Endometrial microvascular endothelial cells (primary cell): Measurements from ENCODE around the gene TBCE. TPM values are rescaled to one million over a fixed set of nuclear protein-coding genes. Genes with fewer than 3 reads are reported as not detected.
"Not testable (repeated sequence)": the region's sequence is repeated elsewhere in the genome, so short reads cannot be mapped to it uniquely, and the experiment has no call there.

Experiments used
- in situ Hi-C: cut with HindIII; loops from 2 replicates; pipeline ENCODE4 v1.10.0; 2017; ENCODE audit warnings: low sequenced_read_pairs, low pct_unique_long_range_greater_than_20kb; ENCODE audit errors: inconsistent ontology term
- total RNA-seq: library from RNA; depleted of rRNA; stranded (reverse); fragments of >200 nt; gene quantifications from one replicate; pipeline ENCODE4 v1.2.3, GENCODE V29; 2015; ENCODE audit errors: inconsistent ontology term

TBCE gene
- total RNA-seq, 1 donor from 2014 or later, result 50.9 TPM

DNA sequence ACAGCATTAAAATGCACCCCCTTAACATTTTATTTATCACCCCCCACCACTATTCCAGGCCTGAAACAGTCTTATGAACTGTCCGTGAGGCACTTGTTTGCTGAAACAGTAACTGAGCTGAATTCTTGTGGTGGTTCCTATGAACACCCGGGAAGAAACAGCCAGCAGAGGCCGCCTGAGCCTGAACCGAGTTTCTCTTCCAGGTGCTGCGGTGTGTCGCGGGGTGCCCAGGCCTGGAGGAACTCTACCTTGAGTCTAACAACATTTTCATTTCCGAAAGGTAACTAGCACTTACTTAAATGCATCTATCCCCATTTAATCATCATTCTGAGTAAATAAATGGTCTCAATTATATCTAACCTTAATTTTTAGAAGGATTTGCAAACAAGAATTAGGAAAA lies 66.8 kb downstream of the TBCE start:
- in situ Hi-C loops, result no loop called here

DNA sequence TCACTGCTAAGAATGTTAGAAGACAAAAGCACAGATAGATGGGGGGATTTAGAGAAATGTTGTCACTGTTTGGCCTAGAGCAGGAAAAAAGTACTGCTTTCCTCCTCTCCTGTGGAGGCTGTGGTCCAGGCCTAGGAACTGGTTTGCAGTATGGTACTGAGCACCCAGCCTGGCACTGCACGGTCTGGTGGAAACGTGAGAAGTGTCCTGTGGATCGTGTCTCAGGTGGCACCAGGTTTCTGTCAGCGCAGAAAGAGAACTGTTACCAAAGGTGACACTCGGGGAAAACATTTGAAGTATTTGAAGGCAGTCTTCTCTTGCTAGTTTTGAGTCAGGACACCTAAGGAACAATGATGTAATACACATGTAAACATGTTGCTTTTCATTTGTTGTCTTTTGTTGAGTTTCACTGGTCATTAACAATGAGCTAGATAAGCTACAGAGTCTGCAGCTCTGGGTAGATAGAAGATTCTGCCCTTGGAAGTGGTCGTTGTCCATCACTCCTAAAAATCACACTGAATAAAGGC lies 74.0 kb downstream of the TBCE start:
- in situ Hi-C loops, result no loop called here

DNA sequence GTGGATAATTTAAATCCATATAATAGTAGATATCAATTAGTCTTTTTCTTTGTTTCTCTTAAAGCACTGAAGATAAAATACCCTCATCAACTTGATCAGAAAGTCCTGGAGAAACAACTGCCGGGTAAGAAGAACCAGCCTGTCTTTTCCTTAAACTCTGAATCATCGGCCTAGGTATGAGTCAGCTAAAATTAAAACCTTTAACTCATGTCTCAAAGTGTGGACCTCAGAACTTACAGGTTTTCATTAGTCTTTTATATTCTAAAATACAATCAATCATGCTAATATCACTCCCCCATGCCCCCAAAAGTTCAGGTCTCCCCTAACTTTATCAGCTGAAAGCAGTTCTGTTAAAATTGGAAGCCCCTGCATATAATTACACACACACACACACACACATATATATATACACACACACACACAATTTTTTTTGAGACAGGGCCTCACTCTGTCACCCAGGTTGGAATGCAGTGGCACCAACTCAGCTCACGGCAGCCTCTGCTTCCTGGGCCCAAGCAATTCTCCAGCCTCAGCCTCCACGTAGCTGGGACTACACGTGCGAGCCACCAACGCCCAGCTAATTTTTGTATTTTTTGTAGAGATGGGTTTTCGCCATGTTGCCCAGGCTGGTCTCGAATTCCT lies 75.7 kb downstream of the TBCE start:
- in situ Hi-C loops, result no loop called here

DNA sequence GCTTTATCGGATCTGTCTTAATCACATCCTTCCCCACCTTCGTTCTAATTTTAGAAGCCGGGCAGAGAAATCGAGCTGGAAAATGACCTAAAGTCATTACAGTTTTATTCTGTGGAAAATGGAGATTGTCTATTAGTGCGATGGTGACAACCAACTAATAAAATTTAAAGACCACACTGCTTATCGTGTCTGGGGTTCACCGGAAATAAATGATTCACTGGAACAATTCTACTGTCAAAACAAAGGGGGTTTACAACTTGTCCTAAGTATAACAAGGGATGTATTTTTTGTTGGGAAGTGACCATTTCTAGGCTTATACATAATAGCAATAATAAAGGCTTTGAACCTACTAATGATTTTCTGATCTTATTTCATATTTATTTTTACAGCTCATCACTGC lies 81.4 kb downstream of the TBCE start:
- in situ Hi-C loops, result no loop called here

DNA sequence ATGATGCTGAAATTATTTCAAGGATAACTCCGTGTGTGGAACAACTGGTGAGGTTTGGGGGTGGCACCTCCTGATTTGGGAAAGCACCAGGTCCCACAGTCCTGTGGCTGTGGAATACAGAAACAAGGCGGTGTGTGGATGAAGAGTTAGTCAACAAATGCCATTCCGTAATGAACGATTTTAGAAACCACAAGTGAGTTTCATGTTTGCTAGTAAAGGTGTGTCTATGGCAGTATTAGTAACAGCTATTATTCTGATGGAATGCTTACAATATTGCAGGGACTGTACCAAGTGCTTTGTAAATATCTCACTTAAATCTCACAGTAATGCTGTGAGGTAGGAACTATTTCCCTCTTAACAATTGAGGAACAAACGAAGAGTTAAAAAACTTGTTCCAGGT lies 83.2 kb downstream of the TBCE start:
- in situ Hi-C loops, result no loop called here

DNA sequence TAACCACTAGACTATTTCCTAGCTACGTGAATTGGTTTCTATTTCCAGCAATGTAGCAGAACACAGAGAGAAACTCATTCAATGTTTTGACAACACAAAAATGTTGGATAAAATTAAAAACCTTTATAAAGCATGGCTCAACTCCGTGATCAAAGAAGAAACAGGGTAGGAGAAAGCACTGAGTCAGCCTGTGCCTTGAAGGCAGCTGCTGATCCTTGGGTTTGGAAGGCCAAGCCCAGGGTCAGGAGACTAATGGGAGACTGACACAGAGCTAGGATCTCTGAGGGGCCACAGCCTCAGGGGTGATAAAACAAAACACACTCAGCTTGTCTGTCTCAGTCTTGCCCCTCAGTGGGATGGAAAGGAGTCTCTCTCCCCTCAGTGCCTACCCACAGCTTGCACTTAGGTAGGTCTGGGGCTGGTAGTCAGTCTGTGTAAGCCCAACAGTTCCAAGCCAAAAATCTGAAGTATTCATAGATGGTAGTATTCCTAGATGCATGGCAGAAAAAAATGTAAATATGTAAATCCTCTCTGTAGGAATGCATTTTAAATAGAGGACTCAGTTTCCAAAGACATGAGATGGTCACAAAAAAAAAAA lies 83.8 kb downstream of the TBCE start:
- in situ Hi-C loops, result no loop called here

DNA sequence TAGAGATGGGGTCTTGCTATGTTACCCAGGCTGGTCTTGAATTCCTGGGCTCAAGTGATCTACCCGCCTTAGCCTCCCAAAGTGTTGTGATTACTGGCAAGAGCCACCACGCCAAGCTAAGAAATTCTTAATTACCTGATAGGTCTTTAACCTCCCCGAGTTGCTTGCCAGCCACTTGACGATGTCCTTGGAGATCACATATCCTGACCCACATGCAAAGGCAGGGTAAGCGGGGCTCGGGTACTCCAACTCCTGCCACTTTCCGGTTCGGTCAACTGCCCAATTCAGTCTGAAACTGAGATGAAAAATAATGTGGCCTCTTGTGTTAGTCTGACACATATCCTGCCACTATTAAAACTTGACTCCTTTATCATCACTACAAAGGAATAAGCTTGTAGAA lies 86.8 kb downstream of the TBCE start:
- in situ Hi-C loops, result no loop called here

DNA sequence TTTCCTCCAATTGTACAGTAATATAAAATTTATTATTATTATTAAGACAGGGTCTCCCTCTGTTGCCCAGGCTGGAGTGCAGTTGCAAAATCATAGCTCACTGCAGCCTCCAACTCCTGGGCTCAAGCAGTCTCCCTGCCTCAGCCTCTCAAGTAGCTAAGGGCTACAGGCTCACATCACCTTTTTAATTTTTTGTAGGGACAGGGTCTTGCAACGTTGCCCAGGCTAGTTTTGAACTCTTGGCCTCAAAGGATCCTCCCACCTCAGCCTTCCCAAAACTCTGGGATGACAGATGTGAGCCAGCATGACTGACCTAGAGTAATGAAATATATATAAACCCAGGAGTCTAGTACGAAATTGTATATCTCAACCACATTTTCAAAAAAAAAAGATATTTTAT lies 87.9 kb downstream of the TBCE start:
- in situ Hi-C loops, result no loop called here

DNA sequence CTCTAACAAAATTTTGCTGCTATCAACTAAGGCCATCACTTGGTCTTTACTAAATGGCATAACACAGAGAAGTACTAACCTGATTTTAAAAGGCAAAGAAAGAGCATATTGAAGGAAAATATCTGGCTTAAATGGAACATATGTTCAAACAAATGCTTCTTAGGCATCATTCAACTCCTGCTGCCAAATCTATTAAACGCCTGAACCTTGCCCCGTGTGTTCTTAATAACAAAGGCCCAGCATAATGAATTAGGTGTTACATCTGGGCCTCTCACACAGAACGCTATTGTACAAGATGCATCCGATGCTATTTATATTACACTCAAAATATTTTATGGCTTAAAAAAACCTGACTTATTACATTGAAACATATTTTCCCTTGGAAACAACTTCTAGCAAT lies 88.6 kb downstream of the TBCE start:
- in situ Hi-C loops, result no loop called here

DNA sequence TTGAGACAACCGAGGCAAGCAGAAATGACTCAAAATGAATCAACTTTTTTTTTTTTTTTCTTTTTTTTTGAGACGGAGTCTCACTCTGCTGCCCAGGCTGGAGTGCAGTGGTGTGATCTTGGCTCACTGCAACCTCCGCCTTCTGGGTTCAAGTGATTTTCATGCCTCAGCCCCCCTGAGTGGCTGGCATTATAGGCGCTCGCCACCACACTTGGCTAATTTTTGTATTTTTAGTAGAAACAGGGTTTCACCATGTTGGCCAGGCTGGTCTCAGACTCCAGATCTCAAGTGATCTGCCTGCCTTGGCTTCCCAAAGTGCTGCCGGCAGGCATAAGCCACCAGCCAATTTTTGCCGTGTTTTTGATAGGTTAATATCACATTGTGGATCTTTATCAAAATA lies 90.6 kb downstream of the TBCE start:
- in situ Hi-C loops, result not testable (repeated sequence)

DNA sequence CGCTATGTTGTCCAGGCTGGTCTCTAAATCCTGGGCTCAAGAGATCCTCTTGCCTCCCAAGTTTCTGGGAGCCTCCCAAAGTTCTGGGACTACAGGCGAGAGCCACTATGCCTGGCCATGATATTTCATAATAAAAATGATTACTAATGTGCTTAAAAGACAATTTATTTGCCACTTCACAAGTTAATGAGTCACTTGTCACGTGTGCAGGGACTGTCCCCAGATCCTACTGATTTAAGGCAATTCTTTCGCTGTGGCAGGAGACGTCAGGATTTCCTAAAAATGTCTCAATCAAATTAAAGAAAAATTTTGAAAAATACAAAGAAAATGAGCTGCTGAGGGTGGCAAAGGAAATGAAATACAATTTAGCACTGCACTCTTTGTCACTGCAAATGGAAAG lies 93.5 kb downstream of the TBCE start:
- in situ Hi-C loops, result no loop called here

DNA sequence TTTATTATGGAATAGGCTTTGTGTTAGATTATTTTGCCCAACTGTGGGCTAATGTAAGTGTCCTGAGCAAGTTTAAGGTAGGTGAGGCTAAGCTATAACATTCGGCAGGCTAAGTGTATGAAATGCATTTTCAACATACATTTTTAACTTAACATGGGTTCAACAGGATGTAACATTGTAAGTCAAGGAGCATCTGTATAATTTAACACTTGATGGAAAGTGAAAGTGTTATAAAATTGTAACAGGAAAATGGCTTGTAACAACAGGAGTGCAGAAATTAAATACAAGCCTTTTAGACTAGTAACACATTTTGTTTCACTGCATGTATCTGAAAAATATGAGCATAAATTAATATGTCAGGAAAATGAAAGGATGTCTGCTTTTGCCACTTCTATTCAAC lies 94.7 kb downstream of the TBCE start:
- in situ Hi-C loops, result no loop called here

DNA sequence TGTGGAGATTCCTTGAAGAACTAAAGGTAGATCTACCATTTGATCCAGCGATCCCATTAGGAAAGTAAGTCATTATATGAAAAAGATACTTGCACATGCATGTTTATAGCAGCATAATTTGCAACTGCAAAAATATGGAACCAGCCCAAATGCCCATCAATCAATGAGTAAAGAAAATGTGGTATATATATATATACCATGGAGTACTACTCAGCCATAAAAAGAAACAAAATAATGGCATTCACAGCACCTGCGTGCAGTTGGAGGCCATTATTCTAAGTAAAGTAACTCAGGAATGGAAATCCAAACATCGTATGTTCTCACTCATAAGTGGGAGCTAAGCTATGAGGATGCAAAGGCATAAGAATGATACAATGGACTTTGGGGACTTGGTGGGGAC lies 95.6 kb downstream of the TBCE start:
- in situ Hi-C loops, result not testable (repeated sequence)

DNA sequence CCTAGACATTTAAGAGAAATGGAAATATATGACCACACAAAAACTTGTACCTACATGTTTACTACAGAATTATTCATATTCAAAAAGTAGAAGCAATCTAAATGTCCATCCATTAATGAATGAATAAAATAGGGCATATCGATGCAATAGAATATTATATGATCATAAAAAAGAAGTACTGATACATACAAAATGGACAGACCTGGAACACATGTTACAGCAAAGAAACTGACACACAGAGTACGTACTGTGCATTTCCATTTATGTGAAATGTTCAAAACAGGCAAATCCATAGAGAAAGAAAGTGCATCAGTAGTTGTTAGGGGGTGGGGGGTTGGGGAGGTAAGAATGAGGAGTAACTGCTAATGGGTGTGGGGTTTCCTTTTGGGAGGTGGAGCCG lies 97.8 kb downstream of the TBCE start:
- in situ Hi-C loops, result no loop called here

DNA sequence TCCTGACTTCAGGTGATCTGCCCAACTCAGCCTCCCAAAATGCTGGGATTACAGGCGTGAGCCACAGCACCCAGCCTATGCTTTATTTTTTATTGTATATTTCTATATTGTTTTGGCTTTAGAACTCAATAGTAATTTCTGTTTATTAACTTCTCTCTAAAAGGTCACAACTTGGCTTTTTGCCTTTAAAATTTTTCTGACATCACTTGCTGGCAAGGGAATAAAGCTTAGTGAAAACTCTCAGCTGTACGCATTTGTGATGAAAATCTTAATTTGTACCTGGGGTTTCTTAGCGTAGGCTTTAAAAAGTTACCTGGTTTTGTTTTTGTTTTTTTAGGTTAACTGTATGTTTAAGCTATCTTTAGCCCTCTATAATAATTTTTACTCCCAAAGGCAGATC lies 100.8 kb downstream of the TBCE start:
- in situ Hi-C loops, result no loop called here

DNA sequence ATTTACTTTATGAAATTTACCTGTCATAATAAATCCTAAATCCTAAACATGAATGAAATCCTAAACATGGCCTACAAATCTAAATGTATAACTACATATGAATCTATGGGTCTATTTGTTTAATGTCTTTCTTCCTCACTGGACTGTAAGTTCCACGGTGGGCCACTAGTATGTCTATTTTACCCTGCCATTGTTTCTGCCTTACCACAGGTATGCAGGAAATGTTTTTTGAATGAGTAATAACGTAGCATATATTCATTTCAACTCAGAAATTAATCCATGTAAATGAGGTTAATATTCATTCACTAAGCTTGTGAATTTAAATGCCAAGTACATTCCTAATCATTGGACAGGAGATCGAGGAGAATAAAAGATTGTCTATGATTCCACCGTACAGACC lies 101.7 kb downstream of the TBCE start:
- in situ Hi-C loops, result no loop called here

DNA sequence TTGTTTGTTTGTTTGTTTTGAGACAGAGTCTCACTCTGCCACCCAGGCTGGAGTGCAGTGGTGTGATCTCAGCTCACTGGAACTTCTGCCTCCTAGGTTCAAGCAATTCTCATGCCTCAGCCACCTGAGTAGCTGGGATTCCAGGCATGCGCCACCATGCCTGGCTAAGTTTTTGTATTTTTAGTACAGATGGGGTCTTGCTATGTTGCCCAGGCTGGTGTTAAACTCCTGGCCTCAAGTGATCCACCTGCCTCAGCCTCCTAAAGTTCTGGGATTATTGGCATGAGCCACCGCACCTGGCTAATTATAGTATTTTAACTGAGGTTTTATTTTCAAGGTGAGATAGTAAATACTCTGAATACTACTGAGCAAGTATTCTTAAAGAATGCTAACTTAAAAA lies 102.7 kb downstream of the TBCE start:
- in situ Hi-C loops, result not testable (repeated sequence)

DNA sequence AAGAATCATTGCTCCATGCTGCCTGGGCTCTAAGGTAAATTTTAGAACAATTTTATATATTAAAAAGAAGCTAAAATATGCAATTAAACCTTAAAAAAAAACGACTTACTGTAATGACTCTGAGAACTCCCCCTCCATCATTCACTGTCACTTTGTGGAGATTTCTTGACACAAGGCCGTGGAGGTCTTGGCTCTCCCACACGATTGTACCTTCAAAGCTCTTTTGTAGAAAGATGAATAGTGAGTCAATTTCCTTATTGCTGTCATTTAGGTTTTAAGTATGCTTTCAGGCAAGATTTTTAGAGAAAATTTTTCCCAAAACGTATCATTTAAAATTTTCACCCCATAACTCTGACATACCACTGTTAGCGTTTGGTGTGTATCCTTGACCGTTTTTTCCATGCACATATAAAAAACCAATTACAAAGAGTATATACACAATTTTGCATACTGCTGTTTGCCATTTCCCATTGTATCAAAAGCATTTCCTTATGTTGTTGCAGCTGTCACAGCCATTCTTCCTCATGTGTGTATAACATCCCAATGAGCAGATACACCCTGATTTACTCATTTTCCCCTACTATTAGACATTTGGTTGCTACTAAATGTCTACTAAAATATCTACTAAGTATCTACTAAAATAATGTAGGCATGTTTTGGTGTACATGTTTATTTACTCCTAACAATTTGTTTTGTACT lies 103.7 kb downstream of the TBCE start:
- in situ Hi-C loops, result no loop called here

DNA sequence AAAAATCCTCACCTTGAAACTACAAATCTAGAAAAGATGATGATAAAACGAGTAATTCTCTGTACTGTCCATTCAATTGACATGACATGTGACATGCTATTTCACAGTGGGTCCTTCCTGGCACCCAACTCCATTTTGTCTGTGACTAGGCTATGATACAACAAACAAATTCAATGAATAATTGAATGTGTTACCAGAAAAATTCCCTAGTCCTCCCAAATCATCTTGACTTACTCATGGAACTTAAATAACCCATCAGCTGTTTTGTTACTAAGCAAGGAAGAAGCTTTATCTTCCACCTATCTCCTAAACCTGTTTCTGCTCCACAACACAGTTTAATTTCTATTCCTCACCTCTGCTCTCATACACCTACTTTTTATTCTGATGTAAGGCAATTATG lies 106.6 kb downstream of the TBCE start:
- in situ Hi-C loops, result no loop called here

DNA sequence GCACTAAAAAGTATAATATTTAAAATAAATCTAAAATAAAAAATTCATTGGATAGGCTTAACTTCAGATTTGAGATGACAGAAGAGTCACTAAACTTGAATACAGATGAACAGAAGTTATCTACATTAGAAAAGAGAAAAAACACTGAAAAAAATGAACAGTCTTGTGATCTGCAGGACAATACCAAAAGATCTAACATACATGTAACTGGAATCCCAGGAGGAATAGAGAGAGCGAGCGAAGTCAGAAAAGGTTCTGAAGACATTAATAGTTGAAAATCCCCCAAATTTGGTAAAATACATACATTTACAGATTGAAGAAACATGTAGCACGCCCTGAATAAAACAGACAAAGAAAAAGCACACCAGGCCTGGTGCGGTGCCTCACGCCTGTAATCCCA lies 115.9 kb downstream of the TBCE start:
- in situ Hi-C loops, result no loop called here
